C4-2B (cell line): ENCODE data around the gene FBXL17.

Experiments used
- ZFX ChIP-seq: fragments of 450-650 bp; IDR thresholded peaks from 2 replicates; pipeline ENCODE4 v1.6.1; 2017
- TF ChIP-seq, protein P1 (sequence below): fragments of 450-650 bp; conservative IDR thresholded peaks from 2 replicates; pipeline ENCODE4 v1.5.1; 2017; ENCODE audit warnings: mild to moderate bottlenecking

DNA sequence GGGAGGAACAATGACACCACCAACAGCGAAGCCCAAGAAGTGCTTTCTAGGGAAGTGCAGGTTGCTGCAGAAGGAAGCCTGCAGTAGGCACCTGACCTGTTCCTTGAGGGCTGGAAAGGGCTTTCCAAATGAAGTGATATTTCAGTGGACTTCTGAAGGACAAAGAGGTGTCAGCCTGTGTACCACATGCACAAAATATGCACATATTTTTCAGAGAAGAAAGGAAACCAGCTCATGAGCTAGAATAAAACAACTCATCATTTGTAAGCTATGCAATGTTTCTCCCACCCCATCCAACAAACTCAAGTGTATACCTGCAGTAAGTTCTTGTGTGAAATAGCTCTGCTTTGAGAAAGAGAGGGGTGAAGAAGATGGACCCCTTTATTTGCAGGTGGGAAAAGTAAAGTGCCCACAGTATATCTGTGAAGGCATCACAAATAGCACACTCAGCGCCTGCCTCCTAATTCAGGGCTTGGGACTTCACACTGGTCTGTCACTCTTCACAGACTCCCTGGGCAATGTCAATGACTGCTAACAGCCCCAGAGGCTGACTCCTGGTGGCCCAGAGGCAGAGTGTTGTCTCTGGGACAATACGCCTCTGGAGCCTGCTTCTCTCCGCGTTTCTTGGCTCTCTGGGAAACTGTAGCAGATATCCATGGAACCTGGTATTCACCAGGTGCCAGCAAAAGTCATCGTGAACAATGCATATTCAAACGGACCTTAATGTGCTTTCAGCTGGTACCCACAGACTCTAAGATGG, 513.1 kb downstream of the FBXL17 start:
- TF ChIP-seq, protein P1, sequence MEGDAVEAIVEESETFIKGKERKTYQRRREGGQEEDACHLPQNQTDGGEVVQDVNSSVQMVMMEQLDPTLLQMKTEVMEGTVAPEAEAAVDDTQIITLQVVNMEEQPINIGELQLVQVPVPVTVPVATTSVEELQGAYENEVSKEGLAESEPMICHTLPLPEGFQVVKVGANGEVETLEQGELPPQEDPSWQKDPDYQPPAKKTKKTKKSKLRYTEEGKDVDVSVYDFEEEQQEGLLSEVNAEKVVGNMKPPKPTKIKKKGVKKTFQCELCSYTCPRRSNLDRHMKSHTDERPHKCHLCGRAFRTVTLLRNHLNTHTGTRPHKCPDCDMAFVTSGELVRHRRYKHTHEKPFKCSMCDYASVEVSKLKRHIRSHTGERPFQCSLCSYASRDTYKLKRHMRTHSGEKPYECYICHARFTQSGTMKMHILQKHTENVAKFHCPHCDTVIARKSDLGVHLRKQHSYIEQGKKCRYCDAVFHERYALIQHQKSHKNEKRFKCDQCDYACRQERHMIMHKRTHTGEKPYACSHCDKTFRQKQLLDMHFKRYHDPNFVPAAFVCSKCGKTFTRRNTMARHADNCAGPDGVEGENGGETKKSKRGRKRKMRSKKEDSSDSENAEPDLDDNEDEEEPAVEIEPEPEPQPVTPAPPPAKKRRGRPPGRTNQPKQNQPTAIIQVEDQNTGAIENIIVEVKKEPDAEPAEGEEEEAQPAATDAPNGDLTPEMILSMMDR: no peak
- no peak for TF ChIP-seq ZFX
